ENCODE data around the gene FHL2.

DNA sequence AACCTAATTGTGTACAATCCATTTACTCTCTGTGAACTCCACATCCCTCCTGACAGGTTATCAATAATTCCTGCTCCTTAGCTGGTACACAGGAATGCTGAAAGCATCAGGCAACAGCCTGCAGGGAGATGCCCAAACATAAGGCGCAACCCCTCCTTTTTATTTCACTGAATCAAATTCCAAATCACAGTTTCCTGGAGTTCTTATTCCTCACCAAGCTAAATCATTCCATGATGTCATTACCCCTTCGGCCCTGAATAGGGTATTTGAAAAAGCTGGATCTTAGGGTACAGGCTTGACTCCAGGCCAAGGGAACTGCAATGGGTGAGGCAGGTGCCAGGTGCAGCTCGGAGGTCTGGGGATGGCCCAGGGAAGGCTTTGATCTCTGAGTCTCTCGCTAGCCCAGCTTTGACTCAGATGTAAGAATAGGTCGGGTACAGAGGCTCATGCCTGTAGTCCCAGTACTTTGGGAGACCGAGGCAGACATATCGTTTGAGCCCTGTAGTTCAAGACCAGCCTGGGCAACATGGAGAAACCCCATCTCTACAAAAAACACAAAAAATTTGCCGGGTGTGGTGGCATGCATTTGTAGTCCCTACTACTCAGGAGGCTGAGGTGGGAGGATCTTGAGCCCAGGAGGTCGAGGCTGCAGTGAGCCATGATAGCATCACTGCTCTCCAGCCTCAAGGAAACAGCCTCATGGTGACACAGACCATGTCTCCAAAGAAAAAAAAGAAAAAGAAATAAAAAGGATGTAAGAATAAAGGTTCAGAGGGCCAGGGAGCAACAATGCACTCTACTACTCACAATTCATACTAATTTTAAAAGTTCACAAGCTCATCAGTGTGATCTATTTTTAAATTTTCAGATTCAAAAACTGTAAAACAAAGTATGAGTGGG lies 6.8 kb downstream of the FHL2 start:
- TF ChIP-seq SP1 (CRISPR knock-in tag; IDR thresholded peaks at IDR 0.05) (no peak), POLR2G (IDR thresholded peaks at IDR 0.05; ENCODE audit: low read depth, low read length) (no peak), RAD51 (IDR thresholded peaks at IDR 0.05; ENCODE audit: borderline replicate concordance, low read depth) (no peak), CREB1 (IDR thresholded peaks at IDR 0.05) (no peak), CREB1 (CRISPR knock-in tag; IDR thresholded peaks at IDR 0.05) (no peak), STAG1 (CRISPR knock-in tag; IDR thresholded peaks at IDR 0.05; ENCODE audit: borderline replicate concordance) (no peak), KDM1A (IDR thresholded peaks at IDR 0.05) (no peak), ZNF445 (CRISPR knock-in tag; IDR thresholded peaks at IDR 0.05; ENCODE audit: low read depth) (no peak), ZSCAN29 (IDR thresholded peaks at IDR 0.05) (no peak), MAFF (IDR thresholded peaks at IDR 0.05; ENCODE audit: low read length) (no peak)
